Measurements from ENCODE around the gene UPK3A.
"Not testable (repeated sequence)": the region's sequence is repeated elsewhere in the genome, so short reads cannot be mapped to it uniquely, and the experiment has no call there.

The UPK3A gene

GRCh38 chr22:45240810-45241631, 43.7 kb upstream of the UPK3A start, which contains the start of gene KIAA0930:
KIAA0930 (minus strand) TSS chr22:45240894; CDS start chr22:45240703, 191 bp downstream.
- Histone ChIP-seq H3K9me3 (ENCODE audit: control insufficient read depth in 2 of 2, low read length in 2 of 2) (no peaks in the 10 kb centered on the region), H3K9ac (ENCODE audit: low read length in 2 of 2) (peak within 1 kb of the TSS; percentile 62 to 66), H3K27ac (ENCODE audit: low read length) (peak within 1 kb of the TSS; percentile 46)

GRCh38 chr22:45242778-45243191, 42.0 kb upstream of the UPK3A start:
- Histone ChIP-seq H3K27me3 (ENCODE audit: control insufficient read depth in 1 of 2, insufficient read depth in 2 of 2, low read length in 2 of 2) (no peaks in the 10 kb centered on the region), H3K9ac (ENCODE audit: low read length in 2 of 2) (no peak overlapping the region), H3K36me3 (ENCODE audit: control insufficient read depth in 2 of 2, insufficient read depth in 2 of 2, low read length in 2 of 2) (peaks cover 2 to 5% of the 10 kb centered on the region in 2 donors), H3K4me1 (ENCODE audit: control insufficient read depth, insufficient read depth, low read length) (peaks cover 20% of the 10 kb centered on the region), H3K27ac (ENCODE audit: low read length) (no peak overlapping the region), H3K4me3 (ENCODE audit: low read length in 2 of 2) (no peak overlapping the region), H3K9me3 (ENCODE audit: control insufficient read depth in 2 of 2, low read length in 2 of 2) (no peaks in the 10 kb centered on the region)

More at GRCh38 chr22:45240810-45241631, 43.7 kb upstream of the UPK3A start, which contains the start of gene KIAA0930:
- Histone ChIP-seq H3K4me3 (ENCODE audit: low read length in 2 of 2) (peak within 1 kb of the TSS; percentile 70 to 78), H3K36me3 (ENCODE audit: control insufficient read depth in 2 of 2, insufficient read depth in 2 of 2, low read length in 2 of 2) (peaks cover 2 to 5% of the 10 kb centered on the region in 2 donors), H3K27me3 (ENCODE audit: control insufficient read depth in 1 of 2, insufficient read depth in 2 of 2, low read length in 2 of 2) (no peaks in the 10 kb centered on the region), H3K4me1 (ENCODE audit: control insufficient read depth, insufficient read depth, low read length) (peaks cover 17% of the 10 kb centered on the region)

GRCh38 chr22:45244916-45245315, 39.8 kb upstream of the UPK3A start:
- no peak overlapping the region for H3K4me3 ChIP-seq (ENCODE audit: low read length in 2 of 2)
- H3K27me3 ChIP-seq (ENCODE audit: control insufficient read depth in 1 of 2, insufficient read depth in 2 of 2, low read length in 2 of 2), result no peaks in the 10 kb centered on the region
- no peak overlapping the region for H3K27ac ChIP-seq (ENCODE audit: low read length)
- no peaks in the 10 kb centered on the region for H3K36me3 ChIP-seq (ENCODE audit: control insufficient read depth in 2 of 2, insufficient read depth in 2 of 2, low read length in 2 of 2)
- no peaks in the 10 kb centered on the region for H3K9me3 ChIP-seq (ENCODE audit: control insufficient read depth in 2 of 2, low read length in 2 of 2)
- H3K4me1 ChIP-seq (ENCODE audit: control insufficient read depth, insufficient read depth, low read length), result peaks cover 13% of the 10 kb centered on the region
- H3K9ac ChIP-seq (ENCODE audit: low read length in 2 of 2), result no peak overlapping the region

- Histone ChIP-seq H3K4me1 (ENCODE audit: control insufficient read depth, insufficient read depth, low read length) (peaks cover 7% of the 10 kb centered on the region), H3K36me3 (ENCODE audit: control insufficient read depth in 2 of 2, insufficient read depth in 2 of 2, low read length in 2 of 2) (no peaks in the 10 kb centered on the region), H3K27ac (ENCODE audit: low read length) (no peak overlapping the region), H3K9ac (ENCODE audit: low read length in 2 of 2) (no peak overlapping the region), H3K27me3 (ENCODE audit: control insufficient read depth in 1 of 2, insufficient read depth in 2 of 2, low read length in 2 of 2) (no peaks in the 10 kb centered on the region), H3K4me3 (ENCODE audit: low read length in 2 of 2) (no peak overlapping the region), H3K9me3 (ENCODE audit: control insufficient read depth in 2 of 2, low read length in 2 of 2) (no peaks in the 10 kb centered on the region)
Observed at GRCh38 chr22:45246060-45246985, 38.4 kb upstream of the UPK3A start.

- Histone ChIP-seq H3K4me1 (ENCODE audit: control insufficient read depth, insufficient read depth, low read length) (peaks cover 7% of the 10 kb centered on the region), H3K9me3 (ENCODE audit: control insufficient read depth in 2 of 2, low read length in 2 of 2) (no peaks in the 10 kb centered on the region), H3K4me3 (ENCODE audit: low read length in 2 of 2) (no peak overlapping the region), H3K9ac (ENCODE audit: low read length in 2 of 2) (no peak overlapping the region), H3K36me3 (ENCODE audit: control insufficient read depth in 2 of 2, insufficient read depth in 2 of 2, low read length in 2 of 2) (no peaks in the 10 kb centered on the region), H3K27me3 (ENCODE audit: control insufficient read depth in 1 of 2, insufficient read depth in 2 of 2, low read length in 2 of 2) (no peaks in the 10 kb centered on the region), H3K27ac (ENCODE audit: low read length) (no peak overlapping the region)
Observed at GRCh38 chr22:45248832-45249561, 35.8 kb upstream of the UPK3A start.

GRCh38 chr22:45251825-45252224, 32.9 kb upstream of the UPK3A start:
- H3K4me3 ChIP-seq (ENCODE audit: low read length in 2 of 2), result no peak overlapping the region
- H3K4me1 ChIP-seq (ENCODE audit: control insufficient read depth, insufficient read depth, low read length), result no peaks in the 10 kb centered on the region
- no peak overlapping the region for H3K9ac ChIP-seq (ENCODE audit: low read length in 2 of 2)
- H3K36me3 ChIP-seq (ENCODE audit: control insufficient read depth in 2 of 2, insufficient read depth in 2 of 2, low read length in 2 of 2), result no peaks in the 10 kb centered on the region
- no peaks in the 10 kb centered on the region for H3K9me3 ChIP-seq (ENCODE audit: control insufficient read depth in 2 of 2, low read length in 2 of 2)
- H3K27me3 ChIP-seq (ENCODE audit: control insufficient read depth in 1 of 2, insufficient read depth in 2 of 2, low read length in 2 of 2), result no peaks in the 10 kb centered on the region
- H3K27ac ChIP-seq (ENCODE audit: low read length), result no peak overlapping the region

GRCh38 chr22:45253039-45253641, 31.6 kb upstream of the UPK3A start:
- H3K9ac ChIP-seq (ENCODE audit: low read length in 2 of 2), result no peak overlapping the region

GRCh38 chr22:45254388-45254787, 30.4 kb upstream of the UPK3A start:
- no peak overlapping the region for H3K27ac ChIP-seq (ENCODE audit: low read length)
- no peaks in the 10 kb centered on the region for H3K4me1 ChIP-seq (ENCODE audit: control insufficient read depth, insufficient read depth, low read length)
- no peaks in the 10 kb centered on the region for H3K36me3 ChIP-seq (ENCODE audit: control insufficient read depth in 2 of 2, insufficient read depth in 2 of 2, low read length in 2 of 2)
- no peaks in the 10 kb centered on the region for H3K9me3 ChIP-seq (ENCODE audit: control insufficient read depth in 2 of 2, low read length in 2 of 2)
- no peak overlapping the region for H3K4me3 ChIP-seq (ENCODE audit: low read length in 2 of 2)
- no peaks in the 10 kb centered on the region for H3K27me3 ChIP-seq (ENCODE audit: control insufficient read depth in 1 of 2, insufficient read depth in 2 of 2, low read length in 2 of 2)
- no peak overlapping the region for H3K9ac ChIP-seq (ENCODE audit: low read length in 2 of 2)

More at GRCh38 chr22:45253039-45253641, 31.6 kb upstream of the UPK3A start:
- Histone ChIP-seq H3K36me3 (ENCODE audit: control insufficient read depth in 2 of 2, insufficient read depth in 2 of 2, low read length in 2 of 2) (no peaks in the 10 kb centered on the region), H3K9me3 (ENCODE audit: control insufficient read depth in 2 of 2, low read length in 2 of 2) (no peaks in the 10 kb centered on the region), H3K4me1 (ENCODE audit: control insufficient read depth, insufficient read depth, low read length) (no peaks in the 10 kb centered on the region), H3K27ac (ENCODE audit: low read length) (no peak overlapping the region), H3K27me3 (ENCODE audit: control insufficient read depth in 1 of 2, insufficient read depth in 2 of 2, low read length in 2 of 2) (no peaks in the 10 kb centered on the region), H3K4me3 (ENCODE audit: low read length in 2 of 2) (no peak overlapping the region)

GRCh38 chr22:45254789-45255278, 29.9 kb upstream of the UPK3A start:
- Histone ChIP-seq H3K9ac (ENCODE audit: low read length in 2 of 2) (no peak overlapping the region), H3K27ac (ENCODE audit: low read length) (no peak overlapping the region)

GRCh38 chr22:45257941-45258340, 26.8 kb upstream of the UPK3A start:
- H3K9ac ChIP-seq (ENCODE audit: low read length in 2 of 2); H3K27me3 ChIP-seq (ENCODE audit: control insufficient read depth in 1 of 2, insufficient read depth in 2 of 2, low read length in 2 of 2); H3K36me3 ChIP-seq (ENCODE audit: control insufficient read depth in 2 of 2, insufficient read depth in 2 of 2, low read length in 2 of 2); H3K9me3 ChIP-seq (ENCODE audit: control insufficient read depth in 2 of 2, low read length in 2 of 2); H3K27ac ChIP-seq (ENCODE audit: low read length); H3K4me3 ChIP-seq (ENCODE audit: low read length in 2 of 2); H3K4me1 ChIP-seq (ENCODE audit: control insufficient read depth, insufficient read depth, low read length): not testable (repeated sequence)

More at GRCh38 chr22:45254789-45255278, 29.9 kb upstream of the UPK3A start:
- H3K9me3 ChIP-seq (ENCODE audit: control insufficient read depth in 2 of 2, low read length in 2 of 2), result no peaks in the 10 kb centered on the region
- no peaks in the 10 kb centered on the region for H3K4me1 ChIP-seq (ENCODE audit: control insufficient read depth, insufficient read depth, low read length)
- no peak overlapping the region for H3K4me3 ChIP-seq (ENCODE audit: low read length in 2 of 2)
- H3K27me3 ChIP-seq (ENCODE audit: control insufficient read depth in 1 of 2, insufficient read depth in 2 of 2, low read length in 2 of 2), result no peaks in the 10 kb centered on the region
- no peaks in the 10 kb centered on the region for H3K36me3 ChIP-seq (ENCODE audit: control insufficient read depth in 2 of 2, insufficient read depth in 2 of 2, low read length in 2 of 2)
